Subcutaneous preadipocyte (primary cell): Measurements from ENCODE around the gene PLEKHG4. TPM values are rescaled to one million over a fixed set of nuclear protein-coding genes. Genes with fewer than 3 reads are reported as not detected.

Experiments used
- total RNA-seq: library from RNA; depleted of rRNA; stranded (reverse); fragments of >200 nt; gene quantifications from 2 replicates; pipeline ENCODE4 v1.2.3, GENCODE V29; 2012

The PLEKHG4 gene
- 63.2 and 69.0 TPM in 2 replicates for total RNA-seq

GRCh38 chr16:67279296-67280089, at the start of gene PLEKHG4:
PLEKHG4 (plus strand) TSS chr16:67279532; CDS start chr16:67280045, 513 bp downstream.

GRCh38 chr16:67247192-67248072, 31.9 kb upstream of the PLEKHG4 start, which contains the start of gene FHOD1:
FHOD1 (minus strand) TSS chr16:67247481; CDS start chr16:67247410, 71 bp downstream.

GRCh38 chr16:67248401-67249177, 30.7 kb upstream of the PLEKHG4 start, which contains the start of gene SLC9A5:
SLC9A5 (plus strand) TSS chr16:67248979; CDS start chr16:67249015, 36 bp downstream.

GRCh38 chr16:67326472-67327309, 47.4 kb downstream of the PLEKHG4 start, which contains the start of the genes KCTD19 and LRRC36:
KCTD19 (minus strand) TSS chr16:67326741; CDS start chr16:67326707, 34 bp downstream.
LRRC36 (plus strand) TSS chr16:67326815; CDS start chr16:67326863, 48 bp downstream.

Other genes with a start within 250 kb of the PLEKHG4 start
- 11.4 and 14.9 TPM in 2 replicates for gene PHAF1, start 169.6 kb upstream of the PLEKHG4 start, total RNA-seq
- 15.4 and 23.1 TPM in 2 replicates for gene B3GNT9, start 128.5 kb upstream of the PLEKHG4 start, total RNA-seq
- 12.1 and 14.7 TPM in 2 replicates for gene TRADD, start 119.6 kb upstream of the PLEKHG4 start, total RNA-seq
- 10.8 and 19.5 TPM in 2 replicates for gene FBXL8, start 119.6 kb upstream of the PLEKHG4 start, total RNA-seq
- 2.7 and 6.2 TPM in 2 replicates for gene HSF4, start 114.8 kb upstream of the PLEKHG4 start, total RNA-seq
- 5.9 and 7.3 TPM in 2 replicates for gene NOL3, start 109.0 kb upstream of the PLEKHG4 start, total RNA-seq
- 12.9 and 17.8 TPM in 2 replicates for gene MATCAP1, start 95.6 kb upstream of the PLEKHG4 start, total RNA-seq
- gene EXOC3L1, start 89.4 kb upstream of the PLEKHG4 start, total RNA-seq, result not detected in 2 replicates
- gene E2F4, start 87.4 kb upstream of the PLEKHG4 start, total RNA-seq, result 68.3 and 88.0 TPM in 2 replicates
- gene ELMO3, start 80.4 kb upstream of the PLEKHG4 start, total RNA-seq, result 0.37 and 0.59 TPM in 2 replicates
- 17.8 and 25.4 TPM in 2 replicates for gene TMEM208, start 52.4 kb upstream of the PLEKHG4 start, total RNA-seq
- 31.6 and 50.6 TPM in 2 replicates for gene FHOD1, start 32.1 kb upstream of the PLEKHG4 start, total RNA-seq
- gene SLC9A5, start 30.6 kb upstream of the PLEKHG4 start, total RNA-seq, result 1.1 and 2.5 TPM in 2 replicates
- gene KCTD19, start 47.2 kb downstream of the PLEKHG4 start, total RNA-seq, result not detected in 2 replicates
- gene LRRC36, start 47.3 kb downstream of the PLEKHG4 start, total RNA-seq, result not detected in 2 replicates
- 0.37 and 0.98 TPM in 2 replicates for gene TPPP3, start 114.0 kb downstream of the PLEKHG4 start, total RNA-seq
- 9.2 and 9.8 TPM in 2 replicates for gene ZDHHC1, start 136.9 kb downstream of the PLEKHG4 start, total RNA-seq
- 0.59 TPM in 1 of 2 replicates, not detected in the other for gene HSD11B2, start 151.6 kb downstream of the PLEKHG4 start, total RNA-seq
- 110 and 129 TPM in 2 replicates for gene ATP6V0D1, start 201.6 kb downstream of the PLEKHG4 start, total RNA-seq
- gene AGRP, start 204.0 kb downstream of the PLEKHG4 start, total RNA-seq, result not detected in 2 replicates
- gene RIPOR1, start 249.3 kb downstream of the PLEKHG4 start, total RNA-seq, result 29.4 and 29.5 TPM in 2 replicates